ENCODE measurements around the gene RRAGC.
"Not testable (repeated sequence)": the region's sequence is repeated elsewhere in the genome, so short reads cannot be mapped to it uniquely, and the experiment has no call there.

RRAGC gene

GRCh38 chr1:38817267-38818174, 42.1 kb downstream of the RRAGC start:
- DNase-seq (ENCODE audit: low spot score) = no peak

GRCh38 chr1:38815903-38816627, 43.5 kb downstream of the RRAGC start:
- no peak for DNase-seq (ENCODE audit: low spot score)

GRCh38 chr1:38814984-38815464, 44.5 kb downstream of the RRAGC start:
- no peak for DNase-seq (ENCODE audit: low spot score)

GRCh38 chr1:38814444-38814983, 45.1 kb downstream of the RRAGC start:
- no peak for DNase-seq (ENCODE audit: low spot score)

- DNase-seq (ENCODE audit: low spot score) = no peak
Measured at GRCh38 chr1:38812981-38813380, 46.6 kb downstream of the RRAGC start.

GRCh38 chr1:38811466-38811865, 48.1 kb downstream of the RRAGC start:
- not testable (repeated sequence) for DNase-seq (ENCODE audit: low spot score)

GRCh38 chr1:38806090-38806489, 53.5 kb downstream of the RRAGC start:
- DNase-seq (ENCODE audit: low spot score) = no peak

- no peak for DNase-seq (ENCODE audit: low spot score)
Measured at GRCh38 chr1:38805036-38805435, 54.5 kb downstream of the RRAGC start.

GRCh38 chr1:38804062-38804886, 55.3 kb downstream of the RRAGC start:
- no peak for DNase-seq (ENCODE audit: low spot score)

GRCh38 chr1:38803647-38804046, 55.9 kb downstream of the RRAGC start:
- no peak for DNase-seq (ENCODE audit: low spot score)

GRCh38 chr1:38800720-38801671, 58.6 kb downstream of the RRAGC start:
- DNase-seq (ENCODE audit: low spot score) = no peak

GRCh38 chr1:38793299-38793698, 66.3 kb downstream of the RRAGC start:
- DNase-seq (ENCODE audit: low spot score) = no peak

- DNase-seq (ENCODE audit: low spot score) = no peak
Measured at GRCh38 chr1:38791892-38792291, 67.7 kb downstream of the RRAGC start.

- DNase-seq (ENCODE audit: low spot score) = no peak
Measured at GRCh38 chr1:38791164-38791515, 68.4 kb downstream of the RRAGC start.

GRCh38 chr1:38790422-38791163, 69.0 kb downstream of the RRAGC start:
- DNase-seq (ENCODE audit: low spot score) = no peak

GRCh38 chr1:38789498-38790169, 69.9 kb downstream of the RRAGC start:
- DNase-seq (ENCODE audit: low spot score) = no peak

GRCh38 chr1:38788341-38789336, 70.9 kb downstream of the RRAGC start:
- DNase-seq (ENCODE audit: low spot score) = no peak

All from activated CD4-positive, alpha-beta T cell treated with anti-CD3 and anti-CD28 coated beads, Interleukin-2, Interleukin-4, amounts not matched to agents 100 ng/mL and 50 ng/mL, durations not matched to agents 16 hours and 8 hours (primary cell).